NCI-H345 treated with DMSO at 0.1 percent for 48 hours (cell line): ENCODE data around the gene SULT1C3.

Source experiments
- DNase-seq: peaks from one replicate; lab custom pipeline; 2025; ENCODE audit not compliant: unreplicated experiment; lab: John Stamatoyannopoulos, UW

The SULT1C3 gene

DNA sequence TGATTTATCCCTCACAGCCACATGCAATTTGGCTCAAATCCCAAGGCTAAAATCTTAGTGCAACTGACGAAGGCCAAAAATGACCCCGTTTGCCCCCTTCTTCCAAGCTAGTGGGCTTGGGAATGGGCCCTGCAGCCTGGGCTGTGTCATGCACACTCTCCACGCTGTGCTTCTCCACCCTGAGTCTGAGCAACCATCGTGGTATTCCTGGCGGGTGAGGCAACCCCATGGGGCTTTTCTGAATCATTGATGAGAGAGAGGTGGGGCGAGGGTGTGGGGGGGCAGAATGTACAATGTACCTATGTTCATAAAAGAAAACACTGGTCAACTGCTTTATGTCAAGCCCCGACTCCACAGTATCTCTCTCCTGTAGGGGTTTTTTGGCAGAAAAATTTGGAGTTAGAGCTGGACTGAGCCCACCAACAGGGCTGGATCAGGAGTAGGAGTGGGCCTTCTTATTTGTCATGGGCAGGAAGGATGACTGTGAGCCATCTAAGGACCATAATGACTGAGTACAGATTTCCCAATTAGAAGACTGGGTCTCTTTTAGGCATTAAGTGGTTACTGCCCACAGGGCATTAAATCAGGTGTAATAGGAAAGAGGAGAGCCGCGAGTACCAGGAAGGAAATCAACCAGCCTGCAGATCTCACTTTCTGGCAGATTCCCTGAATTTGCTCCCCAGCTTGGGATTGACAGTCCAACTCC, 57.8 kb downstream of the SULT1C3 start:
- DNase-seq, result no peak

DNA sequence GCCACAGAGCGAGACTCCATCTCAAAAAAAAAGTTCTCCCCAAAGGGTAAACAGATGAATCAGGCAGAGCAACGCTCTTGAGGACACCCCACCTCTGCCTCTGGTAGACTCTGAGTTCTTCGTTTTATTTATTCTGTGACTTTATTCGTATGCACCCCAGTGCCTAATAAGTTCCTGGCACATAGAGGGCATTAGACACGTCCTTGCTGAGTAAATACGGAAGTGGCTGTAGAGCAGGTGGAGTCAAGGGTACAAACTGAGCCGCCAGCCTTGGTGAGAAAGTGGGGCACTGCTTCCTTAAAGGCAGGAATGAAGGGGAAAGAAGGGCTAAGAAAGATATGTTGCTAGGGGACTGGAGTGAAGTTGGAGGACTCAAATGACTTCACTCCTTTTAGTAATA, 61.8 kb downstream of the SULT1C3 start:
- DNase-seq, result no peak

- no peak for DNase-seq
Measured at GRCh38 chr2:108304975-108305374, 65.2 kb downstream of the SULT1C3 start.

- DNase-seq, result no peak
Measured at GRCh38 chr2:108305901-108306300, 66.1 kb downstream of the SULT1C3 start.

DNA sequence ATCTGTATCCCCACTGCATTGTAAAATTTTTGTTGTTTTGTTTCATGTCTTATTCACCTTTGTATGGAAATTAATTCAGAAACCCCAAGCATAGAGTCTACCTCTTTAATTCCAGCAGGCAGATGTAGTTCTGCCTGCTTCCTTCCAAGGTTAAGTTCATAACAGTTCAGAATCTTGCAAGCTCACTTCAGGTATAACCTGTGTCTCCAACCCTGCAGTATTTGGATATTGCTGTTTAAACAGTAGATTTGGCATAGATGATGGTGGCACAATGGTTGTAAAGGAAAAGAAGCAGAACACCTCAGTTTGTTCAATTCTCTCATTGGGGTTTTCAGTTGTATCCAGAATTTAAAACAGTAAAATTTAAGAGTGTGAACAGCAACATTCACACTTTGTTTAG, 70.1 kb downstream of the SULT1C3 start:
- DNase-seq, result no peak
